ENCODE data around the gene WFDC5.

- TF ChIP-seq CTCF (IDR thresholded peaks at IDR 0.05) (no peak), POLR2A (IDR thresholded peaks at IDR 0.05) (no peak)
These were observed 406 bp upstream of the WFDC5 start for GRCh38 chr20:45115386-45115774.

Measured in lower leg skin (tissue), 3 donors.